GM12878 (cell line): Measurements from ENCODE around the gene PI4K2A. TPM values are rescaled to one million over a fixed set of nuclear protein-coding genes. Genes with fewer than 3 reads are reported as not detected.

Source experiments
- ATAC-seq: fragments of 200-7000 bp; cut with Tn5 transposase; 3 replicates; pipeline ENCODE4 v1.9.1; 2020; ENCODE audit warnings: mild to moderate bottlenecking, moderate library complexity
- BruUV-seq: library from RNA; stranded (reverse); fragments of 400-500 nt; replicated peaks from 2 replicates; lab custom pipeline; 2021; lab: Mats Ljungman, UMichigan
- CTCF ChIA-PET: fragments of 300-600 bp; sonication (Branson Sonifier 250); formaldehyde crosslinking; extraction: SDS; loops from one replicate; lab custom pipeline; 2021; ENCODE audit warnings: inconsistent platforms; lab: Yijun Ruan, JAX
- POLR2A ChIA-PET: fragments of 350-600 bp; formaldehyde crosslinking; extraction: SDS; loops from one replicate; lab custom pipeline; 2021; ENCODE audit warnings: inconsistent platforms; lab: Charles Lee
- RAD21 ChIA-PET: fragments of 300-600 bp; sonication (Branson Sonifier 250); formaldehyde crosslinking; loops from one replicate; lab custom pipeline; 2023; ENCODE audit warnings: antibody characterized with exemption; ENCODE audit not compliant: unreplicated experiment; lab: Charles Lee
- SMC1A ChIA-PET: fragments of 300-600 bp; sonication (Branson Sonifier 250); formaldehyde crosslinking; loops from one replicate; lab custom pipeline; 2023; ENCODE audit not compliant: unreplicated experiment, uncharacterized antibody; lab: Charles Lee
- DNase-seq: peaks from one replicate; pipeline ENCODE4 v3.0.0-alpha.2; 2011; ENCODE audit warnings: low read depth, low spot score
- FAIRE-seq: peaks from 3 replicates; lab custom pipeline; 2011; peaks lifted over from hg19 to GRCh38; lab: Jason Lieb, UNC
- H2AFZ ChIP-seq: 2 replicates; pipeline ENCODE4 v1.6.0; 2011; ENCODE audit warnings: low read depth, low read length, control low read depth; ENCODE audit not compliant: control insufficient read depth
- H3K27ac ChIP-seq: 2 replicates; pipeline ENCODE4 v1.5.1; 2011; ENCODE audit warnings: control low read depth; ENCODE audit not compliant: control insufficient read depth, insufficient read depth
- H3K27me3 ChIP-seq, 2 experiments: replicated peaks in 1 of 2; 2 replicates each; pipeline versions ENCODE4 v1.6.0 to v1.6.1; 2011; ENCODE audit warnings: low read length in 1 of 2; ENCODE audit not compliant: control insufficient read depth in 2 of 2, insufficient read depth in 2 of 2
- H3K36me3 ChIP-seq, 2 experiments: 2 replicates each; pipeline ENCODE4 v1.5.1; 2011; ENCODE audit warnings: low read length in 1 of 2; ENCODE audit not compliant: control insufficient read depth in 2 of 2, insufficient read depth in 2 of 2
- H3K4me1 ChIP-seq: 2 replicates; pipeline ENCODE4 v1.6.1; 2011; ENCODE audit warnings: mild to moderate bottlenecking, low read length, moderate library complexity, mixed read lengths; ENCODE audit not compliant: control insufficient read depth, insufficient read depth
- H3K4me2 ChIP-seq: 2 replicates; pipeline ENCODE4 v1.6.0; 2011; ENCODE audit warnings: control low read depth; ENCODE audit not compliant: control insufficient read depth, insufficient read depth
- H3K4me3 ChIP-seq: fragments of 200-600 bp; sonication (generic); 2 replicates; pipeline ENCODE4 v1.5.1; 2016
- H3K79me2 ChIP-seq: 2 replicates; pipeline ENCODE4 v1.6.0; 2011; ENCODE audit warnings: low read length; ENCODE audit not compliant: control insufficient read depth, insufficient read depth
- H3K9ac ChIP-seq: 2 replicates; pipeline ENCODE4 v1.8.0; 2011; ENCODE audit warnings: low read length, control low read depth, mixed read lengths; ENCODE audit not compliant: control insufficient read depth, insufficient read depth
- H3K9me3 ChIP-seq: replicated peaks from 3 replicates; pipeline ENCODE4 v1.5.1; 2011; ENCODE audit warnings: mild to moderate bottlenecking, low read length; ENCODE audit not compliant: control insufficient read depth, insufficient read depth
- H4K20me1 ChIP-seq: 2 replicates; pipeline ENCODE4 v1.6.0; 2011; ENCODE audit not compliant: control insufficient read depth, insufficient read depth
- CHD4 ChIP-seq: fragments of 200-600 bp; sonication (generic); IDR thresholded peaks from 2 replicates; pipeline ENCODE4 v1.6.1; 2016; ENCODE audit warnings: mild to moderate bottlenecking
- DPF2 ChIP-seq: fragments of 450-650 bp; IDR thresholded peaks from 2 replicates; pipeline ENCODE4 v1.6.1; 2017; ENCODE audit warnings: mild to moderate bottlenecking
- ESRRA ChIP-seq: IDR thresholded peaks from 2 replicates; pipeline ENCODE4 v1.6.1; 2012; ENCODE audit warnings: mild to moderate bottlenecking, low read length, improper control_type of control experiment
- FOS ChIP-seq: IDR thresholded peaks from 3 replicates; pipeline ENCODE4 v1.6.1; 2011; ENCODE audit warnings: borderline replicate concordance; ENCODE audit not compliant: insufficient read length; ENCODE audit errors: extremely low read depth
- JUNB ChIP-seq: IDR thresholded peaks from 2 replicates; pipeline ENCODE4 v1.6.1; 2016; ENCODE audit warnings: antibody characterized with exemption, mild to moderate bottlenecking
- MTA2 ChIP-seq: fragments of 450-650 bp; IDR thresholded peaks from 2 replicates; pipeline ENCODE4 v1.6.1; 2016; ENCODE audit warnings: low read depth, mild to moderate bottlenecking, moderate library complexity
- NFYA ChIP-seq: IDR thresholded peaks from 2 replicates; pipeline ENCODE4 v1.6.1; 2011; ENCODE audit warnings: low read depth, mild to moderate bottlenecking, low read length, improper control_type of control experiment, borderline replicate concordance
- PML ChIP-seq: IDR thresholded peaks from 2 replicates; pipeline ENCODE4 v1.6.1; 2012; ENCODE audit warnings: low read length, inconsistent platforms
- SMC3 ChIP-seq: IDR thresholded peaks from 2 replicates; pipeline ENCODE4 v1.6.1; 2011; ENCODE audit warnings: low read length, improper control_type of control experiment, borderline replicate concordance
- SREBF1 ChIP-seq: IDR thresholded peaks from 2 replicates; pipeline ENCODE4 v1.6.1; 2012; ENCODE audit warnings: mild to moderate bottlenecking, low read length
- SRF ChIP-seq, 2 experiments: IDR thresholded peaks; 2 replicates each; pipeline ENCODE4 v1.6.1; 2011; ENCODE audit warnings: low read depth in 2 of 2, low read length in 2 of 2, mild to moderate bottlenecking in 1 of 2, moderate library complexity in 1 of 2
- STAT1 ChIP-seq: fragments of 450-650 bp; conservative IDR thresholded peaks from 2 replicates; pipeline ENCODE4 v1.6.1; 2014; ENCODE audit warnings: antibody characterized with exemption, mild to moderate bottlenecking
- SUZ12 ChIP-seq: fragments of 200-600 bp; sonication (generic); IDR thresholded peaks from one replicate; pipeline ENCODE4 v1.6.1; 2018; ENCODE audit warnings: antibody characterized with exemption, mild to moderate bottlenecking; ENCODE audit not compliant: unreplicated experiment
- WRNIP1 ChIP-seq: IDR thresholded peaks from 2 replicates; pipeline ENCODE4 v1.6.1; 2011; ENCODE audit warnings: low read depth, low read length, improper control_type of control experiment, borderline replicate concordance
- YBX1 ChIP-seq: fragments of 450-650 bp; IDR thresholded peaks from 2 replicates; pipeline ENCODE4 v1.6.1; 2016; ENCODE audit warnings: antibody characterized with exemption
- ZZZ3 ChIP-seq: IDR thresholded peaks from 2 replicates; pipeline ENCODE4 v1.6.1; 2011; ENCODE audit warnings: low read depth; ENCODE audit not compliant: control insufficient read depth, insufficient read length
- WGBS: methylation state at CpG from one replicate; pipeline ENCODE4 v1.1.6; 2016; ENCODE audit warnings: low lambda C conversion rate; ENCODE audit not compliant: insufficient replicate concordance, insufficient coverage; ENCODE audit errors: missing lambda C conversion rate; 5-methylcytosine and 5-hydroxymethylcytosine counted together
- in situ Hi-C: fragments of 300-500 bp; cut with MboI; formaldehyde crosslinking; loops from 9 replicates; pipeline ENCODE4 v1.14.3; 2018; ENCODE audit warnings: mixed read lengths
- intact Hi-C: fragments of 100-400 bp; cut with micrococcal nuclease; formaldehyde crosslinking; loops from one replicate; pipeline ENCODE4 v1.14.2; 2022; ENCODE audit not compliant: unreplicated experiment
- polyA plus RNA-seq, 11 experiments: library from polyadenylated mRNA; depleted of rRNA in 4 of 11; unstranded in 6 of 11; stranded (reverse) in 5 of 11; fragments of >200 nt; fragmentation: Nextera tagmentation in 4 of 11; fragmentation: Illumina TruSeq in 1 of 11; extraction: Ambion mirVana in 4 of 11; extraction: Trizol in 1 of 11; gene quantifications; 1 replicate in 1 of 11; 2 replicates in 10 of 11; pipeline versions ENCODE4 v1.2.1 to v1.2.3, GENCODE V29; 2011 to 2016; ENCODE audit warnings: inconsistent platforms in 2 of 11, missing spikeins in 2 of 11, low read depth in 1 of 11
- total RNA-seq, 4 experiments: library from RNA; depleted of rRNA in 3 of 4; stranded (reverse); fragments of >200 nt in 3 of 4; fragmentation: Illumina TruSeq in 1 of 4; extraction: Trizol in 1 of 4; gene quantifications; 2 replicates each; pipeline versions ENCODE4 v1.2.1 to v1.2.3, GENCODE V29; 2013 to 2021

The PI4K2A gene
- total and polyA plus RNA-seq, 10 of the 15 experiments (the other 5 are each of a cell fraction or from before 2014, with no cell fraction given): 1.5 to 14.5 (median 10.0) TPM

GRCh38 chr10:97718178-97718577, 77.7 kb downstream of the PI4K2A start:
- Histone ChIP-seq H3K4me2 (no peak overlapping the region), H3K36me3 (no peaks in the 10 kb centered on the region), H3K79me2 (no peaks in the 10 kb centered on the region), H2AFZ (no peak overlapping the region), H3K27ac (no peak overlapping the region), H3K4me3 (no peak overlapping the region), H3K4me1 (peaks cover 3% of the 10 kb centered on the region; the same call in 1 of the 2 replicates), H3K9me3 (no peaks in the 10 kb centered on the region), H3K9ac (no peak overlapping the region), H3K27me3 (peaks cover 0 to 2% of the 10 kb centered on the region in 2 experiments; a peak in 1 of 4 replicates), H4K20me1 (no peaks in the 10 kb centered on the region)
- 57% methylated on average over 6 of the region's 6 CpGs for WGBS
- FAIRE-seq (no peak), ATAC-seq (no peak), DNase-seq (no peak)
- no TSS peak for BruUV-seq
- intact Hi-C loops: no loop called here
- TF ChIP-seq WRNIP1 (no peak), DPF2 (no peak), STAT1 (no peak), PML (no peak), JUNB (no peak), MTA2 (no peak), ESRRA (no peak), ZZZ3 (no peak), SREBF1 (no peak), FOS (no peak), NFYA (no peak), SMC3 (no peak), CHD4 (no peak), YBX1 (no peak), SRF (IDR thresholded peaks at IDR 0.05; ENCODE audit: low read depth in 2 of 2, low read length in 2 of 2) (no peak), SUZ12 (no peak)
- ChIA-PET CTCF (interaction anchor here (1.0 to 21.5 kb wide), 3 partner anchors 10 to 41 kb away, joined by 3 to 416 read pairs (median 5); partner anchors contain the start of genes AVPI1 and MARVELD1), SMC1A (no interaction called here), POLR2A (no interaction called here), RAD21 (no interaction called here)
- in situ Hi-C loops: no loop called here
